HAP-1 (cell line): ENCODE measurements around the gene PSMB3.

ENCODE experiments used
- DNase-seq, 2 experiments: peaks; one replicate each; pipeline ENCODE4 v3.0.0-alpha.2; 2016 to 2020; ENCODE audit warnings: low spot score in 2 of 2
- H3K27me3 ChIP-seq: fragments of 250-450 bp; sonication (Bioruptor Pico); 2 replicates; pipeline ENCODE4 v1.5.1; 2020; ENCODE audit warnings: low read depth, mild to moderate bottlenecking, moderate library complexity
- H3K36me3 ChIP-seq: fragments of 250-450 bp; sonication (Bioruptor Pico); replicated peaks from 2 replicates; pipeline ENCODE4 v1.5.1; 2020; ENCODE audit warnings: mild to moderate bottlenecking
- H3K4me1 ChIP-seq: fragments of 250-450 bp; sonication (Bioruptor Pico); 2 replicates; pipeline ENCODE4 v1.5.1; 2020; ENCODE audit warnings: mild to moderate bottlenecking
- H3K4me3 ChIP-seq: fragments of 250-450 bp; sonication (Bioruptor Pico); 2 replicates; pipeline ENCODE4 v1.5.1; 2020; ENCODE audit warnings: mild to moderate bottlenecking, moderate library complexity
- H3K9me3 ChIP-seq: fragments of 250-450 bp; sonication (Bioruptor Pico); 2 replicates; pipeline ENCODE4 v1.5.1; 2020; ENCODE audit warnings: mild to moderate bottlenecking, moderate library complexity
- in situ Hi-C: fragments of 300-500 bp; cut with MboI; formaldehyde crosslinking; loops from 3 replicates; pipeline ENCODE4 v1.14.3; 2020; ENCODE audit warnings: low sequenced_read_pairs, inconsistent platforms, mixed read lengths

Gene PSMB3

DNA sequence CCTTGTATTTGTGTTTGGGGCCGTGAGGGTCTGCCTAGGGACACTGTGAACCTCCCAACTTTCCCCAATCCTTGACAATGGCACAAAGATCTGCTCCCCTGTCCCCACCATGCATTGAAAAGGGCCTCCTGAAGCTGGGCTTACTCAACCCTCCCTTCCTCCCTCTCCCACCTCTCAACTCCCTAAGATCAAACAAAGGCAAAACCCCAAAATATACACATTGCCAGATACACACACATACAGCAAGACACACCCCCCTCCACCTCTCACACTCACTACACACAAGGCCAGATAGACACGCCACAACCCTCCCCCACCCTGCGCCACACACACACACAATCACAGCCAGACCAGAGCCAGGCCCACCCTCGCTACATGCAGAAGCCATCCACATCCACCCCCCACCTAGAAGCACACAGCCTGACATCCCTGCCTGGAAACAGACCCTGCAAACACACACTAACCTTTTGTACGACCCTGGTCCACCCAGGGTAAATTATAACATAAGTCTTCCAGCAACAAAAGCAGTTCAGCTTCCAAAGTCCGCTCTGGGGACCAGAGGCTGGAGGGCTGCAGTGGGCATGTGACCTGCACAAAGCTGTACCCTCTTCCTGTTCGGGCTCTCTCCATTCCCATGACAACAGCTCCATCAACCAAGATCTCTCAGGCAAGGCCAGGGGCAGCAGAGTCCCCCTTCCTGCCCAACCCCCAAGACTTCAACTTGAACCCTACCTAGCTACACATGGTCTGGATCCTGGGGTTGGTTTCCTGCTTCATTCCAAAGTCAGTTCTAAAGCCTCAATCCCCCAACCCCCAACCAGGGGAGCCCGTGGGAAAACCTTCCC, 6.3 kb upstream of the PSMB3 start:
- Histone ChIP-seq H3K36me3 (peaks cover 11% of the 10 kb centered on the region; the same call in 1 of the 2 replicates), H3K9me3 (no peaks in the 10 kb centered on the region), H3K27me3 (no peaks in the 10 kb centered on the region), H3K4me1 (peaks cover 20% of the 10 kb centered on the region), H3K4me3 (peak overlapping the region; percentile 97)
- DNase-seq = no peak
- in situ Hi-C loops = no loop called here

DNA sequence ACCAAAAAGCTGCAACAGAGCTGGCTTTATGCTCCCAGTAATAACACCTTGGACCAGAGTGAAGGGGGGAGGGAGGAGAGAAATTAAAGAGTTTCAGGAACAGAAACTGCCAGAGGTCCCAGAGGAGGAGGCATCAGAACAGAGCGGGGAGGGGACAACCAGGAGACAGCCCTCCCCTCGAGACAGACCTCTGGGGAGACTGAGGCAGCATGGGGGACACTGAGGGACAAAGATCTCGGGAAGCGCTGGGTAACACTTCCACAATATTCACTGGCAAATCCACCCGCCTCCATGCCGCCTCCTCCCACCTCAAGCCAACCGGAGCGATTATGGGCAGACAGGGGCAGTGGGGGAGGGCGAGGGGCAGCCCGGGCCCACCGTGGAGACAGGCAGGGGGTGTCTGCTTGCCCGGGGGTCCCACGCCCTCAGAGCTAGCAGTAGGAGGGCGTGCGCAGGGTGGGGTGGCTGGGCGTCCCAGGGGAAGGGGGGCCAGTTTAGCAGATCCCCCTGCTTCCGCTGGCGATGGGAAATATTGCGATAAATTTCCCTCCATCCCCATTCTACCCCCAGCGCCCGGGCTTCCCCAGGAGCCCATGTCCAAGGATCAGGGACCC, 5.6 kb upstream of the PSMB3 start:
- in situ Hi-C loops = no loop called here
- Histone ChIP-seq H3K9me3 (no peaks in the 10 kb centered on the region), H3K4me1 (peaks cover 20% of the 10 kb centered on the region), H3K27me3 (no peaks in the 10 kb centered on the region), H3K4me3 (peak overlapping the region; percentile 97), H3K36me3 (peaks cover 11% of the 10 kb centered on the region; the same call in 1 of the 2 replicates)
- no peak for DNase-seq

DNA sequence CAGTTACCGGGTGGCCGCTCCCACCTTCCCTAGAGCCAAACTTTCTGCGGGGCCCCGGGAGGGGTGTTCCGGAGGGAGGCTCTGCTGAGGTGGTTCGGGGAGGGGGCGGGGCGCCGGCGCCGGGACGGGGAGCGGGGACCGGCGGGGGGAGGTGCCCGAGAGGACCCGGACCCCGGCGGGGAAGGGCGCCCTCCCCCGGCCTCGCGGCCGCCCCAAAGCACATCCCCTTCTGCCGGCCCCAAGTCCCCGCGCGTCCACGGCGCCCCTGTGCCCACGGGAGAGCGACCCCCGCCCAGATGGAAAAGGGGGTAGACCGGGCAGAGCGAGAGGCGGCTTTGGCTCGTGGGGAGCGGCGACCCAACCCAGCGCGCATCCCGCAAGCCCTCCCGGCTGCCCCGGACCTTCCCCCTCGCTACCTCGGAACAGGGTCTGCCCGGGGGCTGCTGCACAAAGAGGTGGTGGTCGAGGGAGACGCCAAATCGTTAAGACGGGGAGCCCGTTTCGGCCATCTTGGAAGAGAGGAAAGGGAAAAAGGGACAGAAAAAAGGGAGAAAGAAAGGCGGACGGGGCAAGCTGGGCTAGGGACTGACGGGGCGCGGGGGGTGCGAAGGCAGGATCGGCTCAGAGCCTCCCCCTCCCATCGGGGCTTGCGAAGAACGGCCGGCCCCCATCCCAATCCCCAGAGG, 4.9 kb upstream of the PSMB3 start:
- H3K4me1 ChIP-seq = peaks cover 20% of the 10 kb centered on the region
- in situ Hi-C loops = no loop called here
- H3K27me3 ChIP-seq = no peaks in the 10 kb centered on the region
- H3K36me3 ChIP-seq = peaks cover 11% of the 10 kb centered on the region
- peak in 1 of 2 experiments; percentile 76 for DNase-seq
- no peaks in the 10 kb centered on the region for H3K9me3 ChIP-seq
- H3K4me3 ChIP-seq = peak overlapping the region; percentile 97

DNA sequence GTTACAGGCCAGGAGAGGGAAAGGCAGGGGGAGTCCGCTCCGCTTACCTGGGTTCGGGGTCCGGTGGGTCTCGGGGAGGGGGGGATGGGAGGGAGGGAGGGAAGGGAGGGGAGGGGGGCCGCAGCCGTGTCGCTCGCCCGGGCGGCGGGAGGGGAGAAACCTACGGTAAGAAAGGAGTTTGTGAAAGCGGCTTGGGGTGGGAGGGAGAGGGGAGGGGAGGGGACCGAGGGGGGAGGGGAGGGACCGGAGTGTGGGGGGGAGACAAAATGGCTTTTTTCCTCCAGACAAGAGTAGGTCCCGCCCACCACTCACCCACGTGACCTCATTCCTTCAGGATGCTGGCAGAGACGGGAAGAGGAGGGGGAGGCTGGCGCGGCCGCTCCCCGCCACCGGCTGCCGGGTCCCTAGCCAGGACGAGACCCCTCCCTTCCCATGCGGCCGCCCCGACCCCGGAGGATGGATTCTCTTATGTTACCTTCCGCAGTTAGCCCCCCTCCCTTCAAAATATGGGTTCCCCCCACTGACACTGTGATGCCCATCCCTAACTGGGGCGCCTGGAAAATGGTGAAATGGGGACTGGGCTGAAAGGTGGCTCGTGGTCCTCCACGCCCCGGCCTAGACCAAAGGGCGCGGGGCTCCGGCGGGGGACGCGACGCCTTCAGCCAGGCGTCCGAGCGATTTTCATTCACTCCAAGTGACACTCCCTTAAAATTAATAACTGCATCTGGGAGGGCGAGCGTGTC, 4.2 kb upstream of the PSMB3 start, which contains the start of gene PCGF2:
Gene PCGF2, minus strand, starts transcription at position 188 of the 743 bp plus-strand sequence. CDS start 7,934 bp downstream, outside the sequence.
- Histone ChIP-seq H3K4me1 (peaks cover 20% of the 10 kb centered on the region), H3K27me3 (no peaks in the 10 kb centered on the region), H3K9me3 (no peaks in the 10 kb centered on the region), H3K4me3 (peak within 1 kb of the TSS; percentile 97), H3K36me3 (peaks cover 11% of the 10 kb centered on the region)
- in situ Hi-C loops = no loop called here
- DNase-seq = peak; percentile 91 to 99

DNA sequence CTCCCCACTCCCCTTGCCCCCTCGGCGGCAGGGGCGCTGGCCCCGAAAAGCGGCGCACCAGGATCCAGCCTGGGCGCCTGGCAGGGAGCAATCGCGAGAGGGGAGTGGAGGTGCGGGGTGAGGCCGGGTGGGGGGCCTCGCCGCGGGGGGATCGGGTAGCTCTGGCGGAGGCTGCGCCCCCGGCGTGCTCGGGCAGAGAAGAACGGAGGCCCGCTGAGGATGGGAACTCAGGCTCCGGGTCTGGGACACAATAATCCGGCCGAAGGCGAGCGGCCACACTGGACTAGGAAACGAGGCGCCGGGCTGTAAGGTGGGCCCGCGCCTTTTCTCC, 3.7 kb upstream of the PSMB3 start:
- H3K4me1 ChIP-seq = peaks cover 25% of the 10 kb centered on the region
- DNase-seq = no peak
- in situ Hi-C loops = no loop called here

DNA sequence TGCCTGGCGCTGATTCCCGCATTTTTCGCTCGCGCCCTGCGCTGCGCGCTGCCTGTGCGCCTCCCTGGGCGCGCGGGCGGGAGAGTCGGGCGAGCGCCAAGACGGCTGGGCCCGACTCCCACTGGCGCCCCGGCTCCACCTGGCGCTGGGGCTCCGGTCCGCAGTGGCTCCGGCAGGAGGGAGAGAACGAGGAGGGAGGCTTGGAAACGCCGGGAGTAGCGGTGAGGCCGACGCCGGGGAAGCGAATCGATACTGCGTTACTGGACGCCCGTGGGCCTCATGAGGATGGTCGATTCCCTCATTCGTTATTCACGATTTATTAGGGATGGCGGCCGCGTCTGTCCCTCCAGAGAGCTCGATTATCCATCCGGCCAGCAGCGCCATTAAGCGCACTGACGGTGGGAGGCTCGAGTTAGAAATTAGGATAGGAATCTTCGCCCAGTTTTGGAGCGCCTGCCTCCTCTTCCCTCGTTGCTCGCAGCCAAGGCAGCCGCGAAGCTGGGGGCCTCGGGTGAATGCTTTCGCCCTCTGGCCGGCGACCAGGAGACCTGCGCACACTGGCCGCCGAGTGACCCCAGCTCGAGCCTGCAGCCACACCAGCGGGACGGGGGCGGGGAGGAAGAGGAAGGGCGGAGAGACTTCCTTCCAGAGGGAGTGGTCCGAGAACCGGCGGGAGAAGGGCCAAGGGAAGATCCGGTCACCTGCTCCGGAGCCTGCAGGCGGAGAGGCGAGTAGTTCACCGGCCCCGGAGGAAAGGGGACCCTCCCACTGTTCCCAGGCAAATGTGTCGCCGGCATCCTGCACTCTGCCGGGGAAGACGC, 3.1 kb upstream of the PSMB3 start:
- Histone ChIP-seq H3K9me3 (no peaks in the 10 kb centered on the region), H3K36me3 (peaks cover 18% of the 10 kb centered on the region), H3K27me3 (no peaks in the 10 kb centered on the region), H3K4me1 (peaks cover 25% of the 10 kb centered on the region), H3K4me3 (no peak overlapping the region)
- in situ Hi-C loops = no loop called here
- DNase-seq = no peak

More for the DNA sequence above, 3.7 kb upstream of the PSMB3 start:
- Histone ChIP-seq H3K27me3 (no peaks in the 10 kb centered on the region), H3K4me3 (peak overlapping the region; percentile 36), H3K9me3 (no peaks in the 10 kb centered on the region), H3K36me3 (peaks cover 14% of the 10 kb centered on the region)

DNA sequence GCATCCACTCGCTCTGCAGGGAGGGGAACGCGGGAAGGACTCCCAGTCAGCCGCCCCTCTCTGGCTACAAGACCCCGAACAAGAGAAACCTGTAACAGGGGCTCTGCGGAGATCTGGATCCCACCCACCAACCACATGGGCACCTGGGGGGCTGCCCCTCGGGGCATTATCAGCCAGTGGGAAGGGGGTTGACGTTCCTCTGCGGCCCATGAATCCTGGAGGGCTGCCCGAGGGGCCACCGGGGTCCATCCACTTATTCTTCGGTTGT, 2.6 kb upstream of the PSMB3 start:
- Histone ChIP-seq H3K9me3 (no peaks in the 10 kb centered on the region), H3K27me3 (no peaks in the 10 kb centered on the region), H3K4me1 (peaks cover 25% of the 10 kb centered on the region), H3K4me3 (no peak overlapping the region), H3K36me3 (peaks cover 18% of the 10 kb centered on the region)
- no peak for DNase-seq
- in situ Hi-C loops = no loop called here

DNA sequence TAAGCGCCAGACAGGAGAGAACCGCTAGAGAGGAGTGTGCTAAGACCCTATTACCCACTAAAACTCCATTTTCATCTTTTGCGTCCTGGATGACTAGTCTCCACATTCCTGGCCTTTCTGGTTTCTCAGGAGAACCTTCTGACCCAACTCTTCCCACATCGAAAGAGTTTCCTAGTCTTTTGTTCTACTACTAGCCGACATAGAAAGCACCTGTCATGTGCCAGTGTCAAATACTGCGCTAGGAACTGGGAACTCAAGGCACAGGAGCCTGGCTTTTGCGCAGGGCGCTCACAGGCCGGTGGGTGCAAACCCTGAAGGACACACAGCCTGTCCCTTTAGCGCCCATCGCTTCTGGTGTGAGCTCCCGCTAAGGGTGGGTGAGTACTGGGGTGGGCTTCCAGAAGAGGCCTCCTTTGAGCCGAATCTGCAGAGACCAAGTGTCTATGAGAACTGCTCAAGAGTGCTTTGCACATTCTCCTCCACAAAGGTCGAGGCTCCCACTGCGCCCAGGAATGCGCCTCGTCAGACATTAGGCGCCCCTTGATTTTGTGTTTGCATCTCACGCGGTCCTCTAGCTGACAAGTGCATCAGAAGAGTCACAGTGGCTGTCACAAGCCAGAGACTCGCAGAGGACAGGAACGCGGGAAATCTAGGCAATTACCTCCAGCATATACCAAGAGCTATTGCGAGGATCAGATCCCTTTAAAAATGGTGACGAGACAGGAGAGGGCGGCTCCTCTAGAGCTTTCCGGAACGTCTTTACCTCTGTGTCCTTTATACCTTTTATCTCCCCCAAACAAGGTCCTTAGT, 2.0 kb upstream of the PSMB3 start:
- no peaks in the 10 kb centered on the region for H3K27me3 ChIP-seq
- in situ Hi-C loops = no loop called here
- no peak for DNase-seq
- H3K4me1 ChIP-seq = peaks cover 24% of the 10 kb centered on the region
- peaks cover 20% of the 10 kb centered on the region for H3K36me3 ChIP-seq
- peak overlapping the region; percentile 65 for H3K4me3 ChIP-seq
- no peaks in the 10 kb centered on the region for H3K9me3 ChIP-seq

DNA sequence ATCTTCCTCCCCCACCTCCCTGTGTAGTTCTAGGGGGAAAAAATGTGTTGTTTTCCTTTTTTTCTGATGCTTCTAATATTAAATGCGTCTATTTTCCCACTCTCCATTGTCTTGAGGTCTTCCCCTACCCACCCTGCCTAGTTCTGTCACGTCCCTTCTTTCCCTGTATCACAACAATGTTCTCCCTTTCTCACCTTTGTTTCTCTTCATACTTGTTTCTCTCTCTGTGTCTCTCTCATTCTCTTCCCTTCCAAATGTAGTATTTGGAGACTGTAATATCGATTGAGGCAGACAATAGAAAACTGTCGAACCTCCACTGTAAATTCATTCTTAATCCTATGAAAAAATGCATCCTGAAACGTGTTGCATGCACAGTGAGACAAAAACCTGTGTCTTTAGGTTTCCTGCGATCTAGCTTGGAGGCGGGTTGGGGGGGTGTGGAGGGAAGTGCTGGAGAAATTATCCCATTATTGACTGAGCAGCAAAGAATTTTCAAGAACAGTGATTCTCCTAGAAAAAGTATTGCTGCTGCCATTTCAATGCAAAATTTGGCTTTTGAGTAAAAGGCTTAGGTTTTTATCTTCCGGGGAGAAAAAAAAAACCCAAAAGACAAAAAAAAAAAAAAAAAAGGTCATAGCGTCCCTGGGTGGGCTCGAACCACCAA, 1.3 kb upstream of the PSMB3 start:
- Histone ChIP-seq H3K36me3 (peaks cover 27% of the 10 kb centered on the region), H3K27me3 (no peaks in the 10 kb centered on the region), H3K4me1 (peaks cover 19% of the 10 kb centered on the region), H3K9me3 (no peaks in the 10 kb centered on the region), H3K4me3 (peak overlapping the region; percentile 65)
- in situ Hi-C loops = no loop called here
- peak; percentile 67 to 77 for DNase-seq

DNA sequence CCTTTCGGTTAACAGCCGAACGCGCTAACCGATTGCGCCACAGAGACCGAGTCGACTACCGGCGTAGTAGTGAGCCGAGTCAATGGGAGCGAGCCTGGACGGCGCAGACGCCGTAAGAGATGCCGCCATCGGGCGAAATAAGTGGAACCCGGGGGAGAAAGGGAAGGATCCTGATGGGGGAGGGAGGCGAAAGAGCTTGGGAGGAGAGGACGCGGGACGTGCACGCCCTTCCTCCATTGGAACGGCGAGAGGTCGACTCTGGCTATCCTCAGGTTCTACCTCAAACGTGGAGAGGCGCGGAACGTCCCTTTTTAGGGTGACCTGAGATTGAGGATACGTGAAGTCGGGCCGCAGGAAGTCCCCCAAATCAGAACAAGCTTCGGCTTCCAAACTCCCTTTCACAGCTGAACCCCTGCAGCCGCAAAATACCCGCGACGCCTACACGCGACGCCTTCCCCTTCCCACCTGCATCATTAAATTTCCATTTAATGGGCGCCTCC, 683 bp upstream of the PSMB3 start:
- Histone ChIP-seq H3K27me3 (no peaks in the 10 kb centered on the region), H3K4me3 (peak overlapping the region; percentile 65), H3K4me1 (peaks cover 16% of the 10 kb centered on the region), H3K9me3 (no peaks in the 10 kb centered on the region), H3K36me3 (peaks cover 31% of the 10 kb centered on the region)
- in situ Hi-C loops = no loop called here
- DNase-seq = peak; percentile 74 to 89

DNA sequence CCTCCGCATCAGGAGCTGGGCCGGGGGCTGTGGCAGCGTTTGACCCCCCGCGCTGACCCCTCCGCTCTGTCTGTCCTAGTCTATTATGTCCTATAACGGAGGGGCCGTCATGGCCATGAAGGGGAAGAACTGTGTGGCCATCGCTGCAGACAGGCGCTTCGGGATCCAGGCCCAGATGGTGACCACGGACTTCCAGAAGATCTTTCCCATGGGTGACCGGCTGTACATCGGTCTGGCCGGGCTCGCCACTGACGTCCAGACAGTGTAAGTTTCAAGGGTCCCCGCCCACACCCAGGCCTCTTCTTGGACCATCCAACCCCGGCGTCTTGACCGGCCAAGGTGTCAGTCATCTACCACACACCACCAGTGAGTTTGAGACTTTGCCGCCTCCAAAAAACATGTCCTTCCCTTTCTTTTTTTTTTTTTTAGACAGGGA, 548 bp downstream of the PSMB3 start:
- Histone ChIP-seq H3K9me3 (no peaks in the 10 kb centered on the region), H3K4me3 (peak overlapping the region; percentile 65), H3K36me3 (peaks cover 39% of the 10 kb centered on the region), H3K4me1 (peaks cover 16% of the 10 kb centered on the region), H3K27me3 (no peaks in the 10 kb centered on the region)
- DNase-seq = no peak
- in situ Hi-C loops = no loop called here

DNA sequence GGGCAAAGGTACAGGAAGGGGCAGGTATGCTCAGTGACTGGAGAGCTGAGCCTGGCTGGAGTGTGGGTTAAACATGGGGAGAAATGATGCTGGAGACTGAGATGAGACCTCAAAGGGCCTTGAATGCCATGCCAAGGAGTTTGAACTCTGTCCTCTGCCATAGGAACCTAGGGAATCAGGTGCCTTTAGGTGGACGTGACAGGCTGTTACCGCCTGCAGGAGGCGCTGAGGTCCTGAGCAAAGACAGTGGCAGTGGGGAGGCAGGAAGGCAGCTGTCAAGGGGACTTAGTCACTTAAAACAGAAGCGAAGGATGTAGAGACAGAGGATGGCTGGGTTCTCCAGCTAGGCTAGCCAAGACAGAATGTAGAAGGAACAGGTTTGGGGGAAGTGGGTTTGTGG, 9.1 kb downstream of the PSMB3 start:
- Histone ChIP-seq H3K4me3 (no peak overlapping the region), H3K27me3 (no peaks in the 10 kb centered on the region), H3K4me1 (no peaks in the 10 kb centered on the region), H3K9me3 (no peaks in the 10 kb centered on the region), H3K36me3 (peaks cover 85% of the 10 kb centered on the region)
- DNase-seq = peak in 1 of 2 experiments; percentile 53
- in situ Hi-C loops = no loop called here
